ENCODE data around the gene STK32B. TPM values are rescaled to one million over a fixed set of nuclear protein-coding genes. Genes with fewer than 3 reads are reported as not detected.

Gene STK32B
- polyA plus RNA-seq, 2 of the 4 experiments (the other 2 are of a cell fraction): 7.6 to 12.1 TPM

GRCh38 chr4:5082376-5082775, 31.1 kb downstream of the STK32B start:
- ChIA-PET CTCF (no interaction called here), POLR2A (no interaction called here)
- no peak for FAIRE-seq
- no peak for DNase-seq (ENCODE audit: low read depth in 1 of 2, low spot score in 1 of 2)
- no peak for TF ChIP-seq RNF2 (IDR thresholded peaks at IDR 0.05; ENCODE audit: borderline replicate concordance, low read depth)
- TF ChIP-seq, protein P1, sequence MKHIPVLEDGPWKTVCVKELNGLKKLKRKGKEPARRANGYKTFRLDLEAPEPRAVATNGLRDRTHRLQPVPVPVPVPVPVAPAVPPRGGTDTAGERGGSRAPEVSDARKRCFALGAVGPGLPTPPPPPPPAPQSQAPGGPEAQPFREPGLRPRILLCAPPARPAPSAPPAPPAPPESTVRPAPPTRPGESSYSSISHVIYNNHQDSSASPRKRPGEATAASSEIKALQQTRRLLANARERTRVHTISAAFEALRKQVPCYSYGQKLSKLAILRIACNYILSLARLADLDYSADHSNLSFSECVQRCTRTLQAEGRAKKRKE (CRISPR knock-in tag; IDR thresholded peaks at IDR 0.05; ENCODE audit: low read depth): no peak
- TF ChIP-seq NFE2L2 (conservative IDR thresholded peaks at IDR 0.05; ENCODE audit: low read length): no peak
- TF ChIP-seq HMGXB4 (CRISPR knock-in tag; IDR thresholded peaks at IDR 0.05; ENCODE audit: borderline replicate concordance): no peak
- no peak for TF ChIP-seq SREBF2 (IDR thresholded peaks at IDR 0.05)
- no peak for TF ChIP-seq GATA3 (IDR thresholded peaks at IDR 0.05; ENCODE audit: borderline replicate concordance)
- TF ChIP-seq CBX2 (IDR thresholded peaks at IDR 0.05; ENCODE audit: borderline replicate concordance, low read depth): no peak
- TF ChIP-seq POLR2AphosphoS2 (conservative IDR thresholded peaks at IDR 0.05; ENCODE audit: low read length): no peak
- TF ChIP-seq, protein P2, sequence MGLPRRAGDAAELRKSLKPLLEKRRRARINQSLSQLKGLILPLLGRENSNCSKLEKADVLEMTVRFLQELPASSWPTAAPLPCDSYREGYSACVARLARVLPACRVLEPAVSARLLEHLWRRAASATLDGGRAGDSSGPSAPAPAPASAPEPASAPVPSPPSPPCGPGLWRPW (IDR thresholded peaks at IDR 0.05): no peak
- no peak for TF ChIP-seq NPAS2 (CRISPR knock-in tag; IDR thresholded peaks at IDR 0.05; ENCODE audit: borderline replicate concordance)
- TF ChIP-seq RFX5 (IDR thresholded peaks at IDR 0.05): no peak
- TF ChIP-seq REST (IDR thresholded peaks at IDR 0.05): no peak
- no peak for TF ChIP-seq PBX3 (IDR thresholded peaks at IDR 0.05)
- TF ChIP-seq CBX8 (IDR thresholded peaks at IDR 0.05): no peak
- TF ChIP-seq POLR2A (IDR thresholded peaks at IDR 0.05; ENCODE audit: low read length): no peak
- no peak for TF ChIP-seq RARB (CRISPR knock-in tag; IDR thresholded peaks at IDR 0.05)
- TF ChIP-seq PHF8 (IDR thresholded peaks at IDR 0.05; ENCODE audit: borderline replicate concordance, low read depth): no peak
- no peaks in the 10 kb centered on the region for H3K4me1 ChIP-seq
- 86% methylated on average over 2 of the region's 2 CpGs for WGBS (ENCODE audit: missing lambda C conversion rate)
- H3K4me2 ChIP-seq: no peak overlapping the region
- no peak overlapping the region for H3K4me3 ChIP-seq
- peaks cover 23% of the 10 kb centered on the region; the same call in 2 of the 3 replicates for H3K9me3 ChIP-seq
- ATAC-seq: no peak
- H3K27ac ChIP-seq: no peak overlapping the region

- Histone ChIP-seq H3K4me2 (no peak overlapping the region), H3K4me1 (no peaks in the 10 kb centered on the region), H3K4me3 (no peak overlapping the region), H3K9me3 (peaks cover 28% of the 10 kb centered on the region; the same call in 2 of the 3 replicates), H3K27ac (no peak overlapping the region)
- TF ChIP-seq HDAC2 (IDR thresholded peaks at IDR 0.05) (no peak), TP53 (CRISPR knock-in tag; IDR thresholded peaks at IDR 0.05) (no peak), HMGXB4 (CRISPR knock-in tag; IDR thresholded peaks at IDR 0.05; ENCODE audit: borderline replicate concordance) (no peak), ELK1 (IDR thresholded peaks at IDR 0.05; ENCODE audit: low read depth, low read length) (no peak), POLR2A (IDR thresholded peaks at IDR 0.05; ENCODE audit: low read length) (no peak), KDM1A (IDR thresholded peaks at IDR 0.05; ENCODE audit: low read depth) (no peak), NR3C1 (IDR thresholded peaks at IDR 0.05) (no peak), NPAS2 (CRISPR knock-in tag; IDR thresholded peaks at IDR 0.05; ENCODE audit: borderline replicate concordance) (no peak), PHF8 (IDR thresholded peaks at IDR 0.05; ENCODE audit: borderline replicate concordance, low read depth) (no peak), MAZ (IDR thresholded peaks at IDR 0.05; ENCODE audit: borderline replicate concordance, low read depth, low read length) (no peak), ZC3H11A (IDR thresholded peaks at IDR 0.05) (no peak), ESRRA (IDR thresholded peaks at IDR 0.05; ENCODE audit: borderline replicate concordance, low read length) (no peak), CHD4 (IDR thresholded peaks at IDR 0.05; ENCODE audit: borderline replicate concordance) (no peak), CBX8 (IDR thresholded peaks at IDR 0.05) (no peak)
- CTCF ChIA-PET: no interaction called here
- no peak for ATAC-seq
- FAIRE-seq: no peak
- 69% methylated on average over 3 of the region's 3 CpGs for WGBS (ENCODE audit: missing lambda C conversion rate)
- POLR2A ChIA-PET: no interaction called here
- DNase-seq (ENCODE audit: low read depth in 1 of 2, low spot score in 1 of 2): no peak
These were observed 33.7 kb downstream of the STK32B start for GRCh38 chr4:5084911-5085475.

Measured in A549 (cell line).